ENCODE measurements around the gene PHOSPHO2. TPM values are rescaled to one million over a fixed set of nuclear protein-coding genes. Genes with fewer than 3 reads are reported as not detected.

Gene PHOSPHO2
- total and polyA plus RNA-seq, 9 of the 15 experiments (the other 6 are each of a cell fraction or from before 2014, with no cell fraction given), result 7.8 to 19.1 (median 11.7) TPM

- TF ChIP-seq, protein P1, sequence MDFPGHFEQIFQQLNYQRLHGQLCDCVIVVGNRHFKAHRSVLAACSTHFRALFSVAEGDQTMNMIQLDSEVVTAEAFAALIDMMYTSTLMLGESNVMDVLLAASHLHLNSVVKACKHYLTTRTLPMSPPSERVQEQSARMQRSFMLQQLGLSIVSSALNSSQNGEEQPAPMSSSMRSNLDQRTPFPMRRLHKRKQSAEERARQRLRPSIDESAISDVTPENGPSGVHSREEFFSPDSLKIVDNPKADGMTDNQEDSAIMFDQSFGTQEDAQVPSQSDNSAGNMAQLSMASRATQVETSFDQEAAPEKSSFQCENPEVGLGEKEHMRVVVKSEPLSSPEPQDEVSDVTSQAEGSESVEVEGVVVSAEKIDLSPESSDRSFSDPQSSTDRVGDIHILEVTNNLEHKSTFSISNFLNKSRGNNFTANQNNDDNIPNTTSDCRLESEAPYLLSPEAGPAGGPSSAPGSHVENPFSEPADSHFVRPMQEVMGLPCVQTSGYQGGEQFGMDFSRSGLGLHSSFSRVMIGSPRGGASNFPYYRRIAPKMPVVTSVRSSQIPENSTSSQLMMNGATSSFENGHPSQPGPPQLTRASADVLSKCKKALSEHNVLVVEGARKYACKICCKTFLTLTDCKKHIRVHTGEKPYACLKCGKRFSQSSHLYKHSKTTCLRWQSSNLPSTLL (IDR thresholded peaks at IDR 0.05), result no peak
- no peak for TF ChIP-seq ZNF609 (CRISPR knock-in tag; IDR thresholded peaks at IDR 0.05; ENCODE audit: borderline replicate concordance)
- TF ChIP-seq, protein P2, sequence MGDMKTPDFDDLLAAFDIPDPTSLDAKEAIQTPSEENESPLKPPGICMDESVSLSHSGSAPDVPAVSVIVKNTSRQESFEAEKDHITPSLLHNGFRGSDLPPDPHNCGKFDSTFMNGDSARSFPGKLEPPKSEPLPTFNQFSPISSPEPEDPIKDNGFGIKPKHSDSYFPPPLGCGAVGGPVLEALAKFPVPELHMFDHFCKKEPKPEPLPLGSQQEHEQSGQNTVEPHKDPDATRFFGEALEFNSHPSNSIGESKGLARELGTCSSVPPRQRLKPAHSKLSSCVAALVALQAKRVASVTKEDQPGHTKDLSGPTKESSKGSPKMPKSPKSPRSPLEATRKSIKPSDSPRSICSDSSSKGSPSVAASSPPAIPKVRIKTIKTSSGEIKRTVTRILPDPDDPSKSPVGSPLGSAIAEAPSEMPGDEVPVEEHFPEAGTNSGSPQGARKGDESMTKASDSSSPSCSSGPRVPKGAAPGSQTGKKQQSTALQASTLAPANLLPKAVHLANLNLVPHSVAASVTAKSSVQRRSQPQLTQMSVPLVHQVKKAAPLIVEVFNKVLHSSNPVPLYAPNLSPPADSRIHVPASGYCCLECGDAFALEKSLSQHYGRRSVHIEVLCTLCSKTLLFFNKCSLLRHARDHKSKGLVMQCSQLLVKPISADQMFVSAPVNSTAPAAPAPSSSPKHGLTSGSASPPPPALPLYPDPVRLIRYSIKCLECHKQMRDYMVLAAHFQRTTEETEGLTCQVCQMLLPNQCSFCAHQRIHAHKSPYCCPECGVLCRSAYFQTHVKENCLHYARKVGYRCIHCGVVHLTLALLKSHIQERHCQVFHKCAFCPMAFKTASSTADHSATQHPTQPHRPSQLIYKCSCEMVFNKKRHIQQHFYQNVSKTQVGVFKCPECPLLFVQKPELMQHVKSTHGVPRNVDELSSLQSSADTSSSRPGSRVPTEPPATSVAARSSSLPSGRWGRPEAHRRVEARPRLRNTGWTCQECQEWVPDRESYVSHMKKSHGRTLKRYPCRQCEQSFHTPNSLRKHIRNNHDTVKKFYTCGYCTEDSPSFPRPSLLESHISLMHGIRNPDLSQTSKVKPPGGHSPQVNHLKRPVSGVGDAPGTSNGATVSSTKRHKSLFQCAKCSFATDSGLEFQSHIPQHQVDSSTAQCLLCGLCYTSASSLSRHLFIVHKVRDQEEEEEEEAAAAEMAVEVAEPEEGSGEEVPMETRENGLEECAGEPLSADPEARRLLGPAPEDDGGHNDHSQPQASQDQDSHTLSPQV (IDR thresholded peaks at IDR 0.05), result no peak
- no peak for TF ChIP-seq SNAPC5 (CRISPR knock-in tag; IDR thresholded peaks at IDR 0.05)
- 0 out of 4 replicates have a peak, but pooled peaks of 1 of the 2 experiments have one; percentile 24 for TF ChIP-seq MNT (conservative IDR thresholded peaks at IDR 0.05)
Observed at GRCh38 chr2:169715379-169716237, 21.3 kb downstream of the PHOSPHO2 start (continued).
